ENCODE measurements around the gene TMEM43. TPM values are rescaled to one million over a fixed set of nuclear protein-coding genes. Genes with fewer than 3 reads are reported as not detected.

TMEM43 gene
- polyA plus RNA-seq, 3 donors, result 55.4 to 69.7 (median 66.7) TPM

- H3K9me3 ChIP-seq (replicated peaks in 1 of 2; ENCODE audit: control insufficient read depth in 1 of 2, insufficient read depth in 1 of 2, low read length in 2 of 2), result no peaks in the 10 kb centered on the region
- H3K36me3 ChIP-seq (replicated peaks in 1 of 2; ENCODE audit: control insufficient read depth in 1 of 2, insufficient read depth in 2 of 2, low read length in 2 of 2), result peaks cover 67 to 90% of the 10 kb centered on the region in 2 donors
- no peak overlapping the region for H3K4me3 ChIP-seq (replicated peaks in 1 of 3; ENCODE audit: low read depth in 2 of 3, low read length in 3 of 3)
- WGBS (ENCODE audit: insufficient coverage), result 80% methylated on average over 2 of the region's 5 CpGs
- peak overlapping the region in 1 of 2 donors; percentile 8 for H3K27ac ChIP-seq (ENCODE audit: low read depth in 1 of 2, low read length in 2 of 2)
- no peak overlapping the region for H2AFZ ChIP-seq (ENCODE audit: insufficient read depth, low read depth, low read length, poor library complexity, severe bottlenecking)
- Mint-ChIP-seq H3K4me1 (peaks cover 21% of the 10 kb centered on the region), H3K9me3 (no peaks in the 10 kb centered on the region), H3K27ac (peak overlapping the region in 1 of 7 donors; percentile 2), H3K27me3 (ENCODE audit: low read depth in 3 of 3) (peaks cover 1 to 2% (median 2%) of the 10 kb centered on the region in 3 donors), H3K36me3 (peaks cover 81 to 92% of the 10 kb centered on the region in 2 donors), H3K4me3 (no peak overlapping the region)
- peaks cover 7% of the 10 kb centered on the region in 2 donors for H3K4me1 ChIP-seq (ENCODE audit: control insufficient read depth in 1 of 2, insufficient read depth in 2 of 2, low read length in 2 of 2)
- peaks cover 29% of the 10 kb centered on the region for H3K79me2 ChIP-seq (ENCODE audit: insufficient read depth, low read length)
- DNase-seq, result no peak
- TF ChIP-seq CTCF (IDR thresholded peaks at IDR 0.05), result no peak
- H3K4me2 ChIP-seq (replicated peaks; ENCODE audit: extremely low read depth, low read length, poor library complexity, severe bottlenecking), result no peak overlapping the region
- H3K27me3 ChIP-seq (ENCODE audit: control insufficient read depth in 2 of 2, insufficient read depth in 2 of 2, low read length in 2 of 2), result no peaks in the 10 kb centered on the region
- no peak overlapping the region for H3K9ac ChIP-seq (ENCODE audit: insufficient read depth, low read length, poor library complexity, severe bottlenecking)
- intact Hi-C loops (cut with micrococcal nuclease), result no loop called here
- peaks cover 36% of the 10 kb centered on the region for H4K20me1 ChIP-seq (ENCODE audit: insufficient read depth, low read length)
These were observed 6.3 kb downstream of the TMEM43 start for GRCh38 chr3:14131134-14131533.

GRCh38 chr3:14132120-14132519 lies 7.3 kb downstream of the TMEM43 start:
- Histone ChIP-seq H3K36me3 (replicated peaks in 1 of 2; ENCODE audit: control insufficient read depth in 1 of 2, insufficient read depth in 2 of 2, low read length in 2 of 2) (peaks cover 77 to 99% of the 10 kb centered on the region in 2 donors), H3K27ac (ENCODE audit: low read depth in 1 of 2, low read length in 2 of 2) (no peak overlapping the region), H2AFZ (ENCODE audit: insufficient read depth, low read depth, low read length, poor library complexity, severe bottlenecking) (no peak overlapping the region), H4K20me1 (ENCODE audit: insufficient read depth, low read length) (peaks cover 26% of the 10 kb centered on the region), H3K79me2 (ENCODE audit: insufficient read depth, low read length) (peaks cover 19% of the 10 kb centered on the region), H3K9me3 (replicated peaks in 1 of 2; ENCODE audit: control insufficient read depth in 1 of 2, insufficient read depth in 1 of 2, low read length in 2 of 2) (no peaks in the 10 kb centered on the region), H3K27me3 (ENCODE audit: control insufficient read depth in 2 of 2, insufficient read depth in 2 of 2, low read length in 2 of 2) (no peaks in the 10 kb centered on the region), H3K9ac (ENCODE audit: insufficient read depth, low read length, poor library complexity, severe bottlenecking) (no peak overlapping the region), H3K4me3 (replicated peaks in 1 of 3; ENCODE audit: low read depth in 2 of 3, low read length in 3 of 3) (no peak overlapping the region), H3K4me2 (replicated peaks; ENCODE audit: extremely low read depth, low read length, poor library complexity, severe bottlenecking) (no peak overlapping the region), H3K4me1 (ENCODE audit: control insufficient read depth in 1 of 2, insufficient read depth in 2 of 2, low read length in 2 of 2) (no peaks in the 10 kb centered on the region)
- Mint-ChIP-seq H3K27ac (peak overlapping the region in 1 of 7 donors; percentile 61), H3K27me3 (ENCODE audit: low read depth in 3 of 3) (peaks cover under 1 to 2% (median 2%) of the 10 kb centered on the region in 3 donors), H3K4me1 (peaks cover 12% of the 10 kb centered on the region), H3K9me3 (no peaks in the 10 kb centered on the region), H3K36me3 (peaks cover 83 to 89% of the 10 kb centered on the region in 2 donors), H3K4me3 (no peak overlapping the region)
- intact Hi-C loops (cut with micrococcal nuclease), result no loop called here
- 91% methylated on average over 8 of the region's 8 CpGs for WGBS (ENCODE audit: insufficient coverage)
- no peak for DNase-seq
- TF ChIP-seq CTCF (IDR thresholded peaks at IDR 0.05), result no peak

All from CD14-positive monocyte (primary cell).